HG03066 (cell line): Measurements from ENCODE around the gene ASTN2.

Experiments
- ATAC-seq: cut with Tn5 transposase; IDR thresholded peaks from one replicate; pipeline ENCODE4 v1.9.1; 2021; ENCODE audit warnings: low read depth; ENCODE audit not compliant: unreplicated experiment

The ASTN2 gene

DNA sequence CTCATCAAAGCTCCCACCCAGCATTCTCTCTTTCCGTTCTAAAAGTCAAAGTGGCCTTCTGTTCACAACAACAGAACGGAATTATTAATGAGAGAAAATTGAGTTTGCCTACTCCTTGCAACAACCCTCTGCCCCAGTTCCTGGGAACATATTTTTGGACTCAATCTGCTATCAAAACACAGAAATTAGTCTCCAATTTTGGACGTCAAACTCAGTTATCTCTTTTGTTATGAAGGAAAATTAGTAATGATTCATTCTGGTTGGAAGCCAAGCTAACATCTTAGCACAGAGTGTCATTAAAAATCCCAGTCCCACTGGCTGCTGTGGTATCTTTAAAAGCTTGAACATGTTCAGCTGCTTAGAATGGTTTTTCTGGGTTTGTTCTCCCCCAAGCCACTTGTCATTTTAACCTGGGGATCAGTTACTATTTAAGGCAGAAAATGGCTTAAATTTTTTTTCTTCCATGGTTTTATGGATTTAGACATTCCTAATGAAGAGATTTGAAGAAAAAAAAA is 384.5 kb downstream of the ASTN2 start:
- ATAC-seq: no peak

- ATAC-seq: no peak
These were observed 385.5 kb downstream of the ASTN2 start for GRCh38 chr9:117029341-117029740.

GRCh38 chr9:117028103-117028858 is 386.6 kb downstream of the ASTN2 start:
- ATAC-seq: no peak

GRCh38 chr9:117021906-117022305 is 393.0 kb downstream of the ASTN2 start:
- ATAC-seq: no peak

GRCh38 chr9:117018966-117019617 is 395.8 kb downstream of the ASTN2 start:
- no peak for ATAC-seq

GRCh38 chr9:117017414-117017985 is 397.4 kb downstream of the ASTN2 start:
- no peak for ATAC-seq

GRCh38 chr9:117014061-117014460 is 400.8 kb downstream of the ASTN2 start:
- ATAC-seq: no peak

DNA sequence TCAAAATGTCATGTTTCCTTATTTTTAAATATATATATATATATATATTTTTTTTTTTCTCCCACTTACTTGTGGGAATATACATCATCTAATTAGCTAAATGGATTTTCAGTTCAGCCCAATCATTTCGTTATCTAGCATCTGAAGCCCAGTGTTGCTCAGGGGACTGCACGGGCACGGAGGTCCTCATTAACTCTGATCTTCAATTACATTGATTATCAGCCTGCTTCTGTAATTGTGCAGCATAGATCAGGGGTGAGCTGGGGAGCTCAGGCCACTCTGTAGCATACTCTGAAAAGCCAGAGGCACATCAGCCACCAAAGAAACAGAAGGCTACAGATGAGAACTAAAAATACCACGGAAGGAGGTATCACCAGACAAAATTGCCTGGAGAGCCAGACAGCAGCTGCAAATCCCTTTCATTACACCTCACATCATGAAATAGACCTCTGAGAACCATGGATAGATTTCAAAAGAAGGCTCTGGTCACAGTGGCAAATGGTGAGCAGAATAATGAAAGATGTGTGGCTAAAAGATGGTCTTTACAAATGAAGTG is 401.3 kb downstream of the ASTN2 start:
- no peak for ATAC-seq

- no peak for ATAC-seq
These were observed 404.8 kb downstream of the ASTN2 start for GRCh38 chr9:117010061-117010460.

DNA sequence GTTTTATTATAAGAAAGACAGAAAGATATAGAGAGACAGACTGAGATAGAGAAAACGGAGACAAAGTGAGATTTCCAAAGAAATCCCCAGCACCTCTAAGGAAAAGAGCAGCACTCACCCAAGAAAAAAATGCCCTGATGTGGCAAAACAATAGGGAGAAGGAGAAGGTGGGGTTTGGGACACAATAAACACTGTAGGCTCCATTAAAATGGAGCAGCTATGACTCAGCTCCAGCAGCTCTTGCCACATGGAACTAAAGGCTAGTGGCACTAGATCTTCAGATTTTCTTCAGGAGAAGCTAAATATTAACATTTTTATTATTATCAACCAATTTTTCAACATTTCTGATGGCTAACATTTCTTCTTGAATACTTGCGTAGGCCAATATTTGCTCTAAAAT is 406.0 kb downstream of the ASTN2 start:
- ATAC-seq: no peak

- no peak for ATAC-seq
These were observed 406.4 kb downstream of the ASTN2 start for GRCh38 chr9:117008461-117008860.

DNA sequence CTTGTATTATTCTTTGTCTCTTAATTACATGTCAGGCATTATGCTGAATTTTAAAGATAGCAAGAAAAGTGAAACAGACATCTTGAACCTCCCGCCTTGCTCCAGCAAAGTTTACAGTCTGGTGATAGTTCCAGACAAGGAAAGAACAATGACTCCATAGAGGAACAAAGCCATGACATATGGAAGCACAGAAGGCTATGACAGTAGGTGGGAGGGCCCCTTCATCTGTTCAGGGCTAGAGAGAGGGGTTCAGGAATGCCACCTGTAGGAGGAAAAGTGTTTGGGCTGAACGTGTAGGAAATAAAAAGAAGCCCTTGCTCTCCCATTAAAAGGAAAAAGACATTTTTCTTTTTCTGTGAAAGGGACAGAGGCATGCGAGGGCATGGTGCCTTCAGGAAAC is 412.2 kb downstream of the ASTN2 start:
- no peak for ATAC-seq

DNA sequence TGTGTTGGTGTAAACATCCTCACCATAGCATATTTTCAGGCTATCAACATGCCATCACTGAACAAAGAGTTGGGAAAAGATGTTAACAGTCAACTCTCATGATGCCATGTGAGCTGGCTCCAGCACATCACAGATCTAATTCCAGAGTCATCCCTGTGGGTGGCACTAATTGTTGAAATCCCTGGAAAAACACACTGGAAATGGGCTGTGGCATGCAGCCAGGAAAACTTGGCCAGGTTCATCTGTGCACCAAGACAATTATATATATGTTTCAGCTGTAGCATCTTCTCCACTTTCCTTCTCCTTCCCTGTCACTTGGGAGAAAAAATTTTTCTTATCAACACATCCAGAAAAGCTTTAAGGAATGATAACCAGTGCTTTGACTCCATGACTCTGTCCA is 414.0 kb downstream of the ASTN2 start:
- no peak for ATAC-seq

- ATAC-seq: no peak
These were observed 414.6 kb downstream of the ASTN2 start for GRCh38 chr9:117000196-117000723.

GRCh38 chr9:116998305-116998704 is 416.6 kb downstream of the ASTN2 start:
- ATAC-seq: no peak

GRCh38 chr9:116992865-116993264 is 422.0 kb downstream of the ASTN2 start:
- ATAC-seq: no peak

DNA sequence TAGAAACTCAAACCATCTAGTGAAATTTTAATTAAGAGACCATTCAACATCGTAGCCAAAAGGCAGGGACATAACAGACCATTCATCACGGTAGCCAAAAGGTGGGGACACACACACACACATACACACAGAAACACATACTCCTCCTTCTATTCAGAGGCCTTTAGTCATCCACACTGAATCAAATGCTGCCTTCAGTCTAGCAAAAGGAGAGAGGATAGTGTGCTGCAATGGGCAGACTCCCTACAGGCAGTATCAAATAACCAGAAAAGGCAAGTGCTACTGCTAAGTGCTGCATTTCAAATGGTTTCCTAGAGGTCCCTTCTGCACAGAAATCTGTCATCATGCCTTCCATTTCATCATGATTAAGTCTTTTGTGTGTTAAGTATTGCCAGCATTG is 423.8 kb downstream of the ASTN2 start:
- ATAC-seq: no peak

- no peak for ATAC-seq
These were observed 424.3 kb downstream of the ASTN2 start for GRCh38 chr9:116990592-116990991.

- no peak for ATAC-seq
These were observed 427.0 kb downstream of the ASTN2 start for GRCh38 chr9:116987721-116988485.

DNA sequence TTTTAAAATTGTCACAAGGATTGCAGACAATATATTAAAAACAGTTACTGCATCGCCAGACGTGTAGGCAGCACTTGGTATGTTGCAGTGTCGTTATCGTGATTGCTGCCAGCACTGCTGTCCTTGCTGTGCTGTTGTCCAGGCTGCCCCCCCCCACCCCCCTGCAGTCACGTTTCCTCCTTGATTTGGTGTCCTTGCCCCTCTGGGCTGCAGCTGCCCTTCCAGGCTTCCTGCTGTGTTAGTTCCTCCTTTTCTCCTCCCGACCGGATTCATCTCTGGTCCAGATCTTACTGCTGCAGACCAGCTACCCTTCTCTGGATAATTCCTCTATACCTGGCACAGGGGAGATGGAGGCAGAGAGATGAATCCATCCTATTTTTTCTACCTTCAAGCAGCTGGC is 428.8 kb downstream of the ASTN2 start:
- no peak for ATAC-seq
